ENCODE data around the gene ZNF333. TPM values are rescaled to one million over a fixed set of nuclear protein-coding genes. Genes with fewer than 3 reads are reported as not detected.

The ZNF333 gene
- total RNA-seq, 3 donors from 2014 or later, result 28.5 to 31.6 (median 29.4) TPM

DNA sequence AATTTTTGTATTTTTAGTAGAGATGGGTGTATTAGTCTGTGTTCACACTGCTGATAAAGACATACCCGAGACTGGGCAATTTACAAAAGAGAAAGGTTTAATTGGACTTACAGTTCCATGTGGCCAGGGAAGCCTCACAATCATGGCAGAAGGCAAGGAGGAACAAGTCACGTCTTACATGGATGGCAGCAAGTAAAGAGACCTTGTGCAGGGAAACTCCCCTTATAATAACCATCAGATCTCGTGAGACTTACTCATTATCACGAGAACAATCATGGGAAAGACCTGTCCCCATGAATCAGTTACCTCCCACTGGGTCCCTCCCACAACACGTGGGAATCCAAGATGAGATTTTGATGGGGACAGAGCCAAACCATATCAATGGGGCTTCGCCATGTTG, 14.6 kb downstream of the ZNF333 start:
- Histone ChIP-seq H3K27me3 (no peaks in the 10 kb centered on the region), H3K4me1 (no peaks in the 10 kb centered on the region), H3K27ac (no peak overlapping the region), H3K4me3 (no peak overlapping the region), H3K36me3 (peaks cover 34% of the 10 kb centered on the region), H3K9me3 (peaks cover 0 to 3% of the 10 kb centered on the region in 2 donors)
- no peak for TF ChIP-seq POLR2A (IDR thresholded peaks at IDR 0.05)
- TF ChIP-seq, protein P1, sequence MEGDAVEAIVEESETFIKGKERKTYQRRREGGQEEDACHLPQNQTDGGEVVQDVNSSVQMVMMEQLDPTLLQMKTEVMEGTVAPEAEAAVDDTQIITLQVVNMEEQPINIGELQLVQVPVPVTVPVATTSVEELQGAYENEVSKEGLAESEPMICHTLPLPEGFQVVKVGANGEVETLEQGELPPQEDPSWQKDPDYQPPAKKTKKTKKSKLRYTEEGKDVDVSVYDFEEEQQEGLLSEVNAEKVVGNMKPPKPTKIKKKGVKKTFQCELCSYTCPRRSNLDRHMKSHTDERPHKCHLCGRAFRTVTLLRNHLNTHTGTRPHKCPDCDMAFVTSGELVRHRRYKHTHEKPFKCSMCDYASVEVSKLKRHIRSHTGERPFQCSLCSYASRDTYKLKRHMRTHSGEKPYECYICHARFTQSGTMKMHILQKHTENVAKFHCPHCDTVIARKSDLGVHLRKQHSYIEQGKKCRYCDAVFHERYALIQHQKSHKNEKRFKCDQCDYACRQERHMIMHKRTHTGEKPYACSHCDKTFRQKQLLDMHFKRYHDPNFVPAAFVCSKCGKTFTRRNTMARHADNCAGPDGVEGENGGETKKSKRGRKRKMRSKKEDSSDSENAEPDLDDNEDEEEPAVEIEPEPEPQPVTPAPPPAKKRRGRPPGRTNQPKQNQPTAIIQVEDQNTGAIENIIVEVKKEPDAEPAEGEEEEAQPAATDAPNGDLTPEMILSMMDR (IDR thresholded peaks at IDR 0.05), result no peak
- no peak for TF ChIP-seq POLR2AphosphoS5 (IDR thresholded peaks at IDR 0.05)
- intact Hi-C loops (cut with DNase I; ENCODE audit: low total_unique reads), result no loop called here
- no peak for DNase-seq (ENCODE audit: low spot score in 2 of 2)

DNA sequence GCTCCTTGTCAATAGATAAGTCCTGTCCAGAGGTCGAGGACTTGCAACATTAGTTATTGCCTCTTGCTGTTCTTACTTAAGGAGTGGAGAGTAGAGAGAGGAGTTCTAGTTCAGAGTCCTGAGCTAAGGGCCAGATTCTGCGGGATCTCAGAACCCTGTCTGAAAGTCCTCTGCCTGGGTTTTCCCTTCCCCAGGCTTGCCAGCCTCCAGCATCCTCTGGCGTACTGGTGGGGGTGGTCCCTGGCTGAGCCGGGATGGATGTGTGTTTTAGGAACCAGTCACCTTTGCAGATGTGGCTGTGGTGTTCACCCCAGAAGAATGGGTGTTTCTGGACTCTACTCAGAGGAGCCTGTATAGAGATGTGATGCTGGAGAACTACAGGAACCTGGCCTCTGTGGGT, 26.0 kb downstream of the ZNF333 start:
- Histone ChIP-seq H3K4me3 (no peak overlapping the region), H3K27ac (no peak overlapping the region), H3K27me3 (no peaks in the 10 kb centered on the region), H3K36me3 (peaks cover 48% of the 10 kb centered on the region), H3K9me3 (peaks cover 82 to 92% of the 10 kb centered on the region in 2 donors), H3K4me1 (no peaks in the 10 kb centered on the region)
- intact Hi-C loops (cut with DNase I; ENCODE audit: low total_unique reads), result no loop called here
- TF ChIP-seq POLR2AphosphoS5 (IDR thresholded peaks at IDR 0.05) (no peak), POLR2A (IDR thresholded peaks at IDR 0.05) (no peak)
- TF ChIP-seq, protein P1 (IDR thresholded peaks at IDR 0.05), result no peak
- DNase-seq (ENCODE audit: low spot score in 2 of 2), result no peak

DNA sequence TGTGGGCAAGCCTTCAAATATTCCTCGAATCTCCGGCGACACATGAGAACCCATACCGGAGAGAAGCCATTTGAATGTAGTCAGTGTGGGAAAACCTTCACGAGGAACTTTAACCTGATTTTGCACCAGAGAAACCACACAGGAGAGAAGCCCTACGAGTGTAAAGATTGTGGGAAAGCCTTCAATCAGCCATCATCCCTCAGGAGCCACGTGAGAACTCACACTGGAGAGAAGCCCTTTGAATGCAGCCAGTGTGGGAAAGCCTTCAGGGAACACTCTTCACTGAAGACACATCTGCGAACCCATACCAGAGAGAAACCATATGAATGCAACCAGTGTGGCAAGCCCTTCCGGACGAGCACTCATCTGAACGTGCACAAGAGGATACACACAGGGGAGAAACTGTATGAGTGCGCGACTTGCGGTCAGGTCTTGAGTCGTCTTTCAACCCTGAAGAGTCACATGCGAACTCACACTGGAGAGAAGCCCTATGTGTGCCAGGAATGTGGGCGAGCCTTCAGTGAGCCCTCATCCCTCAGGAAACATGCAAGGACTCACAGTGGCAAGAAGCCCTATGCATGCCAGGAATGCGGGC, 28.8 kb downstream of the ZNF333 start:
- intact Hi-C loops (cut with DNase I; ENCODE audit: low total_unique reads), result no loop called here
- no peaks in the 10 kb centered on the region for H3K27me3 ChIP-seq
- peak overlapping the region in 1 of 3 donors; percentile 45 for H3K4me3 ChIP-seq
- no peak overlapping the region for H3K27ac ChIP-seq
- H3K36me3 ChIP-seq, result peaks cover 40% of the 10 kb centered on the region
- no peak for TF ChIP-seq POLR2AphosphoS5 (IDR thresholded peaks at IDR 0.05)
- TF ChIP-seq POLR2A (IDR thresholded peaks at IDR 0.05), result no peak
- H3K4me1 ChIP-seq, result no peaks in the 10 kb centered on the region
- H3K9me3 ChIP-seq, result peaks cover 88 to 100% of the 10 kb centered on the region in 2 donors
- DNase-seq (ENCODE audit: low spot score in 2 of 2), result no peak

DNA sequence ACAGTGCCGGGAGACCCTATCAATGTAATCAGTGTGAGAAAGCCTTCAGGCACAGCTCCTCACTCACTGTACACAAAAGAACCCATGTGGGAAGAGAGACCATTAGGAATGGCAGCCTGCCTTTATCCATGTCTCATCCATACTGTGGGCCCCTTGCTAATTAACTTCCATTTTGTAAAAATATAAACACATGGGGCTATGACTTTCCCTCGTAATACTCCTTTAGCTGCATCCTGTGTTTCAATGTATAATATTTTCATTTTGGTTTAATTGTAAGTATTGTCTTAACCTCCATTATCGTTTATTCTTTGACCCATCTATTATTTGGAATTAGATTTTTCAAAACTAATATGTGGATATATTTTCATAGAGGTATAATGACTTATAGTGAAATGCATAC, 29.3 kb downstream of the ZNF333 start:
- DNase-seq (ENCODE audit: low spot score in 2 of 2), result no peak
- Histone ChIP-seq H3K9me3 (peaks cover 88 to 100% of the 10 kb centered on the region in 2 donors), H3K36me3 (peaks cover 40% of the 10 kb centered on the region), H3K27ac (no peak overlapping the region), H3K4me3 (peak overlapping the region in 1 of 3 donors; percentile 45), H3K4me1 (no peaks in the 10 kb centered on the region), H3K27me3 (no peaks in the 10 kb centered on the region)
- intact Hi-C loops (cut with DNase I; ENCODE audit: low total_unique reads), result no loop called here
- TF ChIP-seq, protein P1 (IDR thresholded peaks at IDR 0.05), result no peak
- TF ChIP-seq POLR2AphosphoS5 (IDR thresholded peaks at IDR 0.05) (no peak), POLR2A (IDR thresholded peaks at IDR 0.05) (no peak)

DNA sequence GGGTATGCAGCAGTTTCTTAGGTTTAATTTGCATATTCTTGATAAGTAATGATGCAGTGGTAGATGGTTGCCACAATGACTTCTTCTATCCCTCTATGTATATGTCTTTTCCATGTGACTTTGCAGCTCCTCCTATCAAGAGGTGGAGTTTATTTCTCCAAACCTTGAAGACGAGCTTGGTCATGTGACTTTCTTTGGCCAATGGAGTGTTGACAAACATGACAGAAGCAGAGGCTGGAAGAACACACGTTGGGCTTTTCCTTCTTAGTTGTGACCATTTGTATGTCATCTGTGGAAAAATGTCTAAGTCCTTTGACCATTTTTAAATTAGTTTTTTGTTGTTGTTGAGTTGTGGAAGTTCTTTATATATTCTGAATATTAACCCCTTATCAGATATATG, 32.3 kb downstream of the ZNF333 start:
- Histone ChIP-seq H3K9me3 (peaks cover 84 to 100% of the 10 kb centered on the region in 2 donors), H3K36me3 (peaks cover 18% of the 10 kb centered on the region), H3K4me3 (no peak overlapping the region), H3K27ac (no peak overlapping the region), H3K4me1 (no peaks in the 10 kb centered on the region), H3K27me3 (no peaks in the 10 kb centered on the region)
- intact Hi-C loops (cut with DNase I; ENCODE audit: low total_unique reads), result no loop called here
- no peak for TF ChIP-seq POLR2AphosphoS5 (IDR thresholded peaks at IDR 0.05)
- TF ChIP-seq, protein P1 (IDR thresholded peaks at IDR 0.05), result no peak
- TF ChIP-seq POLR2A (IDR thresholded peaks at IDR 0.05), result no peak
- no peak for DNase-seq (ENCODE audit: low spot score in 2 of 2)
